T follicular helper cell (primary cell): ENCODE data around the gene CREB3L1.

Experiments
- DNase-seq: peaks from one replicate; pipeline ENCODE4 v3.0.0-alpha.2; 2020; ENCODE audit warnings: low read depth
- total RNA-seq, 2 experiments: gene quantifications; one replicate each; lab custom pipeline; 2026; lab: John Stamatoyannopoulos, UW

CREB3L1 gene, protein sequence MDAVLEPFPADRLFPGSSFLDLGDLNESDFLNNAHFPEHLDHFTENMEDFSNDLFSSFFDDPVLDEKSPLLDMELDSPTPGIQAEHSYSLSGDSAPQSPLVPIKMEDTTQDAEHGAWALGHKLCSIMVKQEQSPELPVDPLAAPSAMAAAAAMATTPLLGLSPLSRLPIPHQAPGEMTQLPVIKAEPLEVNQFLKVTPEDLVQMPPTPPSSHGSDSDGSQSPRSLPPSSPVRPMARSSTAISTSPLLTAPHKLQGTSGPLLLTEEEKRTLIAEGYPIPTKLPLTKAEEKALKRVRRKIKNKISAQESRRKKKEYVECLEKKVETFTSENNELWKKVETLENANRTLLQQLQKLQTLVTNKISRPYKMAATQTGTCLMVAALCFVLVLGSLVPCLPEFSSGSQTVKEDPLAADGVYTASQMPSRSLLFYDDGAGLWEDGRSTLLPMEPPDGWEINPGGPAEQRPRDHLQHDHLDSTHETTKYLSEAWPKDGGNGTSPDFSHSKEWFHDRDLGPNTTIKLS
- total RNA-seq, result 0 to 0.06 reads per million in 2 experiments

DNA sequence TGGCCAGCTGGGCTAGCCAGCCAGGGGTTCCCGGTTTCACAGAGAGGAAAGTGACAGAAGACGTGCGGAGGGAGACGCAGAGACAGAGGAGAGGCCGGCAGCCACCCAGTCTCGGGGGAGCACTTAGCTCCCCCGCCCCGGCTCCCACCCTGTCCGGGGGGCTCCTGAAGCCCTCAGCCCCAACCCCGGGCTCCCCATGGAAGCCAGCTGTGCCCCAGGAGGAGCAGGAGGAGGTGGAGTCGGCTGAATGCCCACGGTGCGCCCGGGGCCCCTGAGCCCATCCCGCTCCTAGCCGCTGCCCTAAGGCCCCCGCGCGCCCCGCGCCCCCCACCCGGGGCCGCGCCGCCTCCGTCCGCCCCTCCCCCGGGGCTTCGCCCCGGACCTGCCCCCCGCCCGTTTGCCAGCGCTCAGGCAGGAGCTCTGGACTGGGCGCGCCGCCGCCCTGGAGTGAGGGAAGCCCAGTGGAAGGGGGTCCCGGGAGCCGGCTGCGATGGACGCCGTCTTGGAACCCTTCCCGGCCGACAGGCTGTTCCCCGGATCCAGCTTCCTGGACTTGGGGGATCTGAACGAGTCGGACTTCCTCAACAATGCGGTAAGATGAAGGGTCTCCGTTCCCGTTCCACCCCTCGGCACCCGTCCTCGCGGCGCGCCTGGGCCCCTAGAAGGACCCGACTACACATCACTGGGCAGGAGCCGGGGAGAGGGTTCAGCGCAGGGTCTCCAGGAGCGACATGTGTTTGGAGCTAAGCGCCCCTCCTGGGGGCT, at the start of gene CREB3L1:
Gene CREB3L1 (plus strand): TSS at position 41 of the 765 bp plus-strand sequence. CDS start 450 bp downstream, at position 491.
- no peak for DNase-seq

- no peak for DNase-seq
Observed at GRCh38 chr11:46229230-46229629, 48.2 kb upstream of the CREB3L1 start.

GRCh38 chr11:46234311-46234710, 43.2 kb upstream of the CREB3L1 start:
- DNase-seq, result no peak

- DNase-seq, result no peak
Observed at GRCh38 chr11:46235777-46236688, 41.4 kb upstream of the CREB3L1 start.

DNA sequence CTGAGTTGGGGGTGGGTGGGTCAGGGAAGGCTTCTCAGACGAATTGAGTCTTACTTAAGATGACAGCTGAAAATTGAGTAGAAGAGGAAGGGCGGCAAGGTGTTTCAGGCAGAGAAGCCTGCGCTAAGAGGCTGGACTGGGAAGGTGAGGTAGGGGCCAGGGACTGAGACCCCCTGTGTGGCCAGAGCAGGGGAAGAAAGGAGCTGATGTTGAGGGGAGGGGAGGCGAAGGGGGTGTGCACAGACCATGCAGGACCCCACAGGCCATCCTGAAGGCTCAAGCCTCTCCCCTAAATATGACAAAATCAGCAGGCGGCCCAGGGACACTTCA, 40.6 kb upstream of the CREB3L1 start:
- no peak for DNase-seq

GRCh38 chr11:46237248-46238077, 40.0 kb upstream of the CREB3L1 start:
- DNase-seq, result no peak

DNA sequence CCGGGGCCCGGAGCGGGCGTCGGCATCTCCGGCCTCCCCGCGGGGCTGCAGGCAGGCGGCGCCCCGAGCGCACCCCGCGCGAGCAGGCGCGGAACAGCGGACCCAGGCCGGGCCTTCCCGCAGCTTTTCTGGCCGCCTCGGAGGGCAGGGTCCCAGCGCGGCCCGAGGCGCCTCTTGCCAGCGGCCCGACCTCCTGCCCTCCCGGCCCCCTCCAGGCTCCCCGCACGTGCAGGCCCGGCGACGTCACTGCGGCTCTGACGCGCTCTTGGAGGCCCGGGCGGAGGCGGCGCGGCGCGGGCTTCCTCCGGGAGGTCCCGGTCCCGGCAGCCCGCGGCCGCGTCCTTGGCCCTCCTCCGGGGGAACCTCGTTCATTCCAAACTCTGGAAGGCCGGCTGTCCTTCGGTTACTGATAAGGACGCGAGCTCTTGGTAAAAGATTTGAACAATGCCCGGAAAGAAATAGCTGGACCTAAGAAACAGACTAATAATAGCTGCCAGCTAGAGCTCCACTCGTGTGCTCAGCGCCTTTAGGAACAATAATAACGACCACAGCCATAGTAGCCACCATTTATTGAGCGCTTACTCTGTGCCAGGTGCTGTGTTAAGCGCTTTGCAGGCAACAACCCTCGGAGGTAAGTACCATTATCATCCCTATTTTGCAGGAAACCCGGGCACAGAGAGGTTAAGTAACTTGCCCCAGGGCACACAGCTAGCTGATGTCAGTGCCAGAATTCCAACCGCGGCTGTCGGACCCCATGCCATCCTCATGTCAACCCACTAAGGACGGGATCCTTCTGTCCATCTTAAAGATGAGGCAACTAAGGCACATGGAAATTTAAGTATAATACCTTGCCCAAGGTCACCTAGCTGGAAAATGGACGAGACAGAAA, 39.1 kb upstream of the CREB3L1 start:
- peak; percentile 42 for DNase-seq

GRCh38 chr11:46238967-46239800, 38.3 kb upstream of the CREB3L1 start:
- peak; percentile 64 for DNase-seq

GRCh38 chr11:46239801-46240061, 37.7 kb upstream of the CREB3L1 start:
- DNase-seq, result no peak

DNA sequence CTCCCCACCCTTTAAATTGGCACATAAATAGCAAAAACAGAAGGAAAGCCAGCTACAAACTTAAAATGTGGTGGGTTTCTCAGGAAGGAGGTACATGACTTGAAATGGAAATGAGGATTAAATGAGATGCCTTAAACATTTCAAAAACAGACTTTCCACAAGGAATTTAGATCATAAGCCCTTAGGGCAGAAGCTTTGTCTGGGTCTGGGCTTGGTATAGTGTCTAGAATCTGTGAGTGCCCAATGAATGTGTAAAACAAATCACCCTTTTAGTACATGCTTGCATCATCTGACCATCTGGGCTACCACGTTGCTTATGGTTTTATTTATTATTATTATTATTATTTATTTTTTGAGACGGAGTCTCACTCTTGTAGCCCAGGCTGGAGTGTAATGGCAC, 37.1 kb upstream of the CREB3L1 start:
- DNase-seq, result no peak

- DNase-seq, result no peak
Observed at GRCh38 chr11:46240861-46241260, 36.6 kb upstream of the CREB3L1 start.

DNA sequence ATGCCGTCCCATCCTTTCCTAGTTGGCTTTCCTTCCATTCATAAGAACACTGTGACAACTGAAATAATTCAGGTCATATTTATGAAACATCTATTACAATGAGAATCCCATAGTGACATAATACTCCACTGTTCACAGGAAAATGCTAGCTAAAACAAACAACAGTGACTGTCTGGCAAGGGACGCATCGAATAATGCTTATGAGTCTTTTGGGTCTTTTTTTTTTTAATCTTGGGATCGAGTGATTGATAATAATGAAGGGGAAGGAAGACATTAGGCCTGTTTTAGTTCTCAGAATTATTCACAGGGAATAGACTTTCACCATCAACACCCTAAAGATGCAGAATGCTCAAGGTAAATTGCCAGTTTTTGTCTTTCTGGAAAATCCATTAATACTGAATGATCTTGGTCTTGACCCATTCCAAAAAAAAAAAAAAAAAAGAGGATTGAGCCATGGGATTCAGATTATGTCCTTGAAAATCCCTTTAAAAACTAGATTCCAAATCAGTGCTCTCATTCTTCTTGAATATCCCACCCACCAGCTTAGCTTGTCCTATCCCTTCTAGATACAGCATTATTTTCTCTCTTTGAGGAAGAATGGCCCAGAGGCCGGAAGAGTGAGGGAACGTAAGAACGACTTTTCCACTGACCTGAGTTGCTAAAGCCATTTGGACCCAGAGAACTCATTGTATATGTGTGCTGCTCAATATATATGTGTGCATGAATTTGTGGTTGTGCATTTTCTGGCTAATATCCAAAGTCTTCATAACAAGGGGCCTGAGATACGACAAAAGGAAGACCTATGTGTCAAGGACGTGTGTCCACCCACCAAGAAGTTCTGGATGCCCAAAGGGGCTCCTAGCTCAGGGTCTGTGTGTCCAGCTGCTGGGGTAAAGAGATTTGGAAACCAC, 35.2 kb upstream of the CREB3L1 start:
- no peak for DNase-seq

DNA sequence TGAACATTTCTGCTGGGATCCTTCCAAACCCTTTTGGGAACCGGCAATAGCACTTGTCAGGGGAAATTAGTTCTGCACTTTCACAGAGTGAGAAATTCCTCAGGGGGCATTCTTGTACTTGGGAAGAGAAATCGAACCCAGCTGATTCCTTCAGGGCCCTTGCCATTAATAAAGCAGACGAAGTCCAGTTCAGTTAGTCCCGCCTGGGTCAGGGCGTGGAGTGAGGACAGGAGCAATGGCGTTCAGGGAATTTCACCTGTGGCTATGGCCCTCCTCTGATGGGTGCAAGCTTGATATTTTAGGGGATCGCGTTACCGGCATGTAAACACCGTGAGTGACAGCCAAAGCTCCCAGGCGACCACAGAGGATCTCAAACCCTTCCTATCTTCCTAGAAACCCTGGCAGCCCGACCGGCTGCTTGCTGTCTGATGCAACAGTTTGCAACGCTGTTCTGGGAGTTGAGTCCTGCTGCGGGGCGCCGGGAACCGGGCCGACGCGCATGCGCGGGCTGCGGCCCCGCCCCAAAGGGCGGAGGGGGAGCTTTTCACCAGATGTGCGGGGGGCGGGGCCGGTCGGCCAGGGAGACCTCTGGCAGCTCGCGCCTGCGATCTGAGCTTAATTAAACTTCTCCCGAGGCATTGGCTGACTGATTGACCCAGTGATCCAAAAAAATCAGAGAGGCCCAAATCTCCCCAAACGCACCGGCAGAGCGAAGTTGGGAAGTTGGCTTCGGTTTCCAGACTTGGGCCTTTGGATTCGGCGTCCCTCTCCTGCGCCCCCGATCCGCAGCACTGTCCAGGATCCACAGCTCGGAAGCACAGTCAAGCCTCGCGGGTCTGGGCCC, 34.3 kb upstream of the CREB3L1 start:
- DNase-seq, result peak; percentile 77

DNA sequence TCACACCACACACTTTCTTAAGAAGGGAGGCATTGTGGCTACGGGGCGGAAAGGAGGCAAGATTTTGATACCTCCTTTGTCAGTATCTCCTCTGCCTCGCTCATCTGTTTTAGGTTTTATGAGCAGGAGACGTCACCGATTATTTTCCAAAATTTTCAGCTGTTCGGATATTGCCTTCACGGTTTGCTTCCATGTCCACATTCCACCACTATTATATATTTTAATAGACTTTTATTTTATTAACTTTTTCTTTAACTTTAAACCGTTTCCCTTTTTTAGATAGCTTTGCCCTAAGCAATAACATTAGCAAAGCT, 33.7 kb upstream of the CREB3L1 start:
- no peak for DNase-seq

DNA sequence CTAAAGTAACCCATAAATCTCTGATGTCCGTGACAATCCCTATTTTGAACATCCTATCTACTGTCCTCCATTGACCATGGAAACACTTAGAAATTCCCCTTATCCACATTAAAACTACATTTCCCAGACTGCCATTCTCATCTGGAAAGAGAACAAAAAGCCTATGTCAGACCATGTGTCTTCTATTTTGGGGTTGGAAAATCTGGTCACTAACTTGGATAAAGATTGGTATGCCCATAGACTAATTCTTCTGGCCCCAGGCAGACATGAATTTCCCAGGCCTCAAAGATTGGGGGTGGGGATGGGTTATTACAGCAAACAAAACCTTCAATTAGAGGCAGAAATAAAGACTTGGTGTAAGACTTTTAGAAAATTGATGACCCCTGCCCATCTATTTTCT, 30.9 kb upstream of the CREB3L1 start:
- no peak for DNase-seq

DNA sequence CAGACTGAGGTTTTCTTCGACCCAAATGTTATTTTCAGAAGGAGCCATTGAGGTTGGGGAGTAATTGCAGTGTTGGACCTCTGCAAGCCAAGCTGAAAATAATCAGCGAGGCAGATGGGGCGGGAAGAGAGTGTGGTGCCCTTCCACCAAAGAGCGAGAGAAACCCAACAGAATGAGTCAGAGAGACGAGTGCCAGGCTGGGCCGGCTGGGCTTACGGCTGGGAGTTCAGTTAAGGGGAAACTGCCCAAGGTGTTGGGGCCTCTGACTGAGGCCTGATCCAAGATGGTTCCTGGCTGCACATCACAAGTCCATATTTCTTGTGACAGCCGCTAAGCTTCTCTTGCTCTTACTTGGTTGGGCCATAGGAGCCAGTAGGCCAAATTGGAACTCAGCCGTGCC, 30.4 kb upstream of the CREB3L1 start:
- DNase-seq, result no peak

GRCh38 chr11:46247659-46248058, 29.8 kb upstream of the CREB3L1 start:
- no peak for DNase-seq
